Mesothelial cell of epicardium (in vitro differentiated cells): ENCODE results near the gene TAPT1. TPM values are rescaled to one million over a fixed set of nuclear protein-coding genes. Genes with fewer than 3 reads are reported as not detected.

ENCODE experiments used
- DNase-seq, 2 experiments: peaks; one replicate each; pipeline ENCODE4 v3.0.0; 2021; ENCODE audit warnings: low spot score in 2 of 2; ENCODE audit not compliant: unreplicated experiment in 2 of 2
- H3K27ac Mint-ChIP-seq: 2 replicates; pipeline ENCODE4 v1.8.0; 2021; ENCODE audit warnings: mixed read lengths
- H3K27me3 Mint-ChIP-seq: 2 replicates; pipeline ENCODE4 v1.8.0; 2021; ENCODE audit warnings: low read depth, mixed read lengths
- H3K36me3 Mint-ChIP-seq: 2 replicates; pipeline ENCODE4 v1.8.0; 2021; ENCODE audit warnings: mixed read lengths
- H3K4me1 Mint-ChIP-seq: 2 replicates; pipeline ENCODE4 v1.8.0; 2021; ENCODE audit warnings: mixed read lengths
- H3K4me3 Mint-ChIP-seq: 2 replicates; pipeline ENCODE4 v1.8.0; 2021; ENCODE audit warnings: mild to moderate bottlenecking, moderate library complexity, mixed read lengths
- H3K9me3 Mint-ChIP-seq: 2 replicates; pipeline ENCODE4 v1.8.0; 2021; ENCODE audit warnings: mixed read lengths
- total RNA-seq: library from RNA; stranded (reverse); gene quantifications from 3 replicates; pipeline ENCODE4 v1.2.1, GENCODE V29; 2021
- TF ChIP-seq, protein P1 (sequence below): fragments of 200-600 bp; sonication (generic); IDR thresholded peaks from one replicate; pipeline ENCODE4 v1.5.0; 2021; ENCODE audit warnings: antibody characterized with exemption; ENCODE audit not compliant: unreplicated experiment

TAPT1 gene
- total RNA-seq, 1 donor from 2014 or later: 38.7 TPM

DNA sequence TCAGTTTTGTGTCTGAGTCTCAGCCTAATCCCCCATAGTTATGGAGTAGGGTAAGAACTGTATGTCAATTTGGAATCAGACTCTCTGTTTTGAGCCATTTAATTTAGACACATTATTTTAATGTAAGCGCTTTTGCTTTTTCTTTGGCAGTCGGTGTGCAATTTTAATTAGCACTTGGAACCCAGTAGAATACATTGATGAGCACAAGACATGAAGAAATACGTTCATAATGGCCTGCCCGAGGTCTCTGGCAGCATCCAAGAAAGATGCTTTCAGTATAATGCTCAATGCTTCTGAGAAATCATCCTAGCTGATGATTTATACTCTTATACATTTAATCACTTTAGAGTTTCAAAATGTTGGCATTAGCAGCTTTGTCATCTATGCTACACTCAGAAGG lies 8.9 kb upstream of the TAPT1 start:
- H3K27ac Mint-ChIP-seq: no peak overlapping the region
- no peak overlapping the region for H3K4me3 Mint-ChIP-seq
- no peaks in the 10 kb centered on the region for H3K27me3 Mint-ChIP-seq
- H3K9me3 Mint-ChIP-seq: peaks cover 4% of the 10 kb centered on the region
- TF ChIP-seq, protein P1, sequence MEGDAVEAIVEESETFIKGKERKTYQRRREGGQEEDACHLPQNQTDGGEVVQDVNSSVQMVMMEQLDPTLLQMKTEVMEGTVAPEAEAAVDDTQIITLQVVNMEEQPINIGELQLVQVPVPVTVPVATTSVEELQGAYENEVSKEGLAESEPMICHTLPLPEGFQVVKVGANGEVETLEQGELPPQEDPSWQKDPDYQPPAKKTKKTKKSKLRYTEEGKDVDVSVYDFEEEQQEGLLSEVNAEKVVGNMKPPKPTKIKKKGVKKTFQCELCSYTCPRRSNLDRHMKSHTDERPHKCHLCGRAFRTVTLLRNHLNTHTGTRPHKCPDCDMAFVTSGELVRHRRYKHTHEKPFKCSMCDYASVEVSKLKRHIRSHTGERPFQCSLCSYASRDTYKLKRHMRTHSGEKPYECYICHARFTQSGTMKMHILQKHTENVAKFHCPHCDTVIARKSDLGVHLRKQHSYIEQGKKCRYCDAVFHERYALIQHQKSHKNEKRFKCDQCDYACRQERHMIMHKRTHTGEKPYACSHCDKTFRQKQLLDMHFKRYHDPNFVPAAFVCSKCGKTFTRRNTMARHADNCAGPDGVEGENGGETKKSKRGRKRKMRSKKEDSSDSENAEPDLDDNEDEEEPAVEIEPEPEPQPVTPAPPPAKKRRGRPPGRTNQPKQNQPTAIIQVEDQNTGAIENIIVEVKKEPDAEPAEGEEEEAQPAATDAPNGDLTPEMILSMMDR: no peak
- H3K36me3 Mint-ChIP-seq: no peaks in the 10 kb centered on the region
- DNase-seq: no peak
- peaks cover 17% of the 10 kb centered on the region for H3K4me1 Mint-ChIP-seq

DNA sequence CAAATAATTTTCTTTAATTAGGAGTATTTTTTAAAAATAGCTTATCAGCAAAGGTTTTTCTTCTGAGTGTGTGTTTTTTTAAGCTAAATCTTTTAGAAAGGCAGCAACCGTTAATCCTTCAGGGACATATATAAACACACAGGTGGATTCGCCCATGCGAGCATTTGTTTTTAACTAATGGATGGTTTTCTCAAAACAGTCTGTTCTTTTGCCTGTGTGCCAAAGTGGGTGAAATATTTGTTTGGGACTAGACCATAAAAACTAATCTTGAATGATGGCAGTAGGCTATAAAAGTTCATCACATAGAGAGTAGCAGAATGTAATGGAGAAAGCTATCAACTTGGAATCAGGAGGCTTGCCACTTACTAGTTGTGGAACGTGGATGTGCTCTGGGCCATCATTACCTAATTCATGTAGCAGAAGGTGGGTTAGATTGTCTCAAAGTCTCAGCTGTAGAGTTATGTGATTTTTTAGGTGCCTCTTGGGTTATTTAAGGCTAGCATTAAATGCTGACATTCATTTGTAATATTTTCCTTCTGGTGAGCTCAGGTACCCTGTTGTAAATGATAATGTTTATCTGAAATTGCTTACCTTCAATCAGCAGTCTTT lies 7.4 kb upstream of the TAPT1 start:
- H3K27ac Mint-ChIP-seq: no peak overlapping the region
- peaks cover 4% of the 10 kb centered on the region for H3K9me3 Mint-ChIP-seq
- no peak overlapping the region for H3K4me3 Mint-ChIP-seq
- no peak for DNase-seq
- TF ChIP-seq, protein P1: no peak
- peaks cover 21% of the 10 kb centered on the region for H3K4me1 Mint-ChIP-seq
- no peaks in the 10 kb centered on the region for H3K36me3 Mint-ChIP-seq
- no peaks in the 10 kb centered on the region for H3K27me3 Mint-ChIP-seq

DNA sequence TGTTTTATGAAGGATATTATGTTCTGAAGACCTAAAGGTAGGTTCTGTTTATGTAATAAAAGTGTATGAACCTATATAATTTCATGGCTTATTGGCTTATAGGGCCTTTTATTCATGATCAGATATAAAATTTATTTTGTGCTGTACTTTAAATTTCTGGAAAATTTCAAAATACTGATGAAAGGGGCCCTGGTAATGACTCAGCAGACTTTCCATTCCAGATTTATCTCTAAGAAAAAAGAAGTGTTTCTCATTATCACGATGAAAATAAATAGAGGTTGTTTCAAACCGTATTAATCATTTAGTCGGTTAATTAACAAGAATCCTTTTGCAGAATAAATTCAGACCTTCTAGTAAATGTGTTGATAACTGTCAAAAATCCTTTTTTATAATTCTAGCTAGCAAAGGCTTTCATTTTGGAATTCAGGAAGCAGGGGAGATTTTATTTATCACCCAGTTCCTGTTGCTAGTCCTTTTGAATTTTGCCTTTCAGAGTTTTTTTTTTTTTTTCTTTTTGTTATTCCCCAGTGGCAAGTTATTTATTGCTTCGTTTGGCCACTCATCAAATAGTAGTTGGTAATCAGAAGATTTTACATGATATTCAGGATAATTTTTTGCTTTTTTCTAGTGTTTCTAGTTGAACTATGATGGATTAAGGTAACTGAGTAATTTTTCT lies 5.4 kb upstream of the TAPT1 start:
- TF ChIP-seq, protein P1: no peak
- Mint-ChIP-seq H3K4me3 (peak overlapping the region; percentile 11), H3K27me3 (no peaks in the 10 kb centered on the region), H3K36me3 (no peaks in the 10 kb centered on the region), H3K9me3 (peaks cover 4% of the 10 kb centered on the region), H3K4me1 (peaks cover 30% of the 10 kb centered on the region), H3K27ac (peak overlapping the region; percentile 40)
- no peak for DNase-seq

GRCh38 chr4:16230308-16230707 lies 4.0 kb upstream of the TAPT1 start:
- Mint-ChIP-seq H3K27ac (no peak overlapping the region), H3K27me3 (no peaks in the 10 kb centered on the region), H3K36me3 (no peaks in the 10 kb centered on the region), H3K9me3 (peaks cover 4% of the 10 kb centered on the region), H3K4me3 (no peak overlapping the region), H3K4me1 (peaks cover 30% of the 10 kb centered on the region)
- TF ChIP-seq, protein P1: no peak
- no peak for DNase-seq

GRCh38 chr4:16229604-16230003 lies 3.3 kb upstream of the TAPT1 start:
- no peak for DNase-seq
- no peak overlapping the region for H3K4me3 Mint-ChIP-seq
- H3K4me1 Mint-ChIP-seq: peaks cover 37% of the 10 kb centered on the region
- no peaks in the 10 kb centered on the region for H3K27me3 Mint-ChIP-seq
- H3K9me3 Mint-ChIP-seq: peaks cover 4% of the 10 kb centered on the region
- no peaks in the 10 kb centered on the region for H3K36me3 Mint-ChIP-seq
- H3K27ac Mint-ChIP-seq: no peak overlapping the region
- TF ChIP-seq, protein P1: no peak
